Caco-2 (cell line): ENCODE measurements around the gene GJD2. TPM values are rescaled to one million over a fixed set of nuclear protein-coding genes. Genes with fewer than 3 reads are reported as not detected.

Experiments used
- BruUV-seq: library from RNA; stranded (reverse); fragments of 400-500 nt; replicated peaks from 2 replicates; lab custom pipeline; 2021; lab: Mats Ljungman, UMichigan
- CTCF ChIA-PET: fragments of 300-600 bp; sonication (Branson Sonifier 250); formaldehyde crosslinking; loops from one replicate; lab custom pipeline; 2022; ENCODE audit warnings: antibody characterized with exemption; lab: Charles Lee
- POLR2A ChIA-PET: fragments of 300-600 bp; sonication (Branson Sonifier 250); formaldehyde crosslinking; loops from one replicate; lab custom pipeline; 2022; ENCODE audit warnings: antibody characterized with exemption; lab: Charles Lee
- DNase-seq, 2 experiments: peaks; one replicate each; pipeline versions ENCODE4 v3.0.0 to v3.0.0-alpha.2; 2020 to 2022
- H3K27me3 ChIP-seq: replicated peaks from 2 replicates; pipeline ENCODE4 v1.6.0; 2011; ENCODE audit warnings: low read length; ENCODE audit not compliant: control insufficient read depth, insufficient read depth
- H3K36me3 ChIP-seq: 2 replicates; pipeline ENCODE4 v1.5.1; 2011; ENCODE audit warnings: low read length; ENCODE audit not compliant: control insufficient read depth, insufficient read depth
- H3K4me1 ChIP-seq: fragments of 250-450 bp; sonication (Bioruptor Pico); 2 replicates; pipeline ENCODE4 v1.5.1; 2020; ENCODE audit warnings: mild to moderate bottlenecking
- H3K4me3 ChIP-seq: 2 replicates; pipeline ENCODE4 v1.5.1; 2011; ENCODE audit warnings: low read depth, mild to moderate bottlenecking, control low read depth, low read length
- H3K9me3 ChIP-seq: fragments of 250-450 bp; sonication (Bioruptor Pico); 2 replicates; pipeline ENCODE4 v1.5.1; 2020; ENCODE audit warnings: mild to moderate bottlenecking, moderate library complexity
- H3K27ac Mint-ChIP-seq: one replicate; pipeline ENCODE4 v1.8.0; 2022; ENCODE audit warnings: mixed read lengths; ENCODE audit not compliant: unreplicated experiment
- H3K27me3 Mint-ChIP-seq: one replicate; pipeline ENCODE4 v1.8.0; 2022; ENCODE audit warnings: mixed read lengths; ENCODE audit not compliant: insufficient read depth, unreplicated experiment
- H3K36me3 Mint-ChIP-seq: one replicate; pipeline ENCODE4 v1.8.0; 2022; ENCODE audit warnings: mild to moderate bottlenecking, mixed read lengths; ENCODE audit not compliant: insufficient read depth, unreplicated experiment
- H3K4me1 Mint-ChIP-seq: one replicate; pipeline ENCODE4 v1.8.0; 2022; ENCODE audit warnings: low read depth, mixed read lengths; ENCODE audit not compliant: unreplicated experiment
- H3K4me3 Mint-ChIP-seq: one replicate; pipeline ENCODE4 v1.8.0; 2022; ENCODE audit warnings: mild to moderate bottlenecking, moderate library complexity, mixed read lengths; ENCODE audit not compliant: unreplicated experiment
- H3K9me3 Mint-ChIP-seq: one replicate; pipeline ENCODE4 v1.8.0; 2022; ENCODE audit warnings: mixed read lengths; ENCODE audit not compliant: unreplicated experiment
- CTCF ChIP-seq, 2 experiments: fragments of 200-600 bp in 1 of 2; IDR thresholded peaks; 1 replicate in 1 of 2; 2 replicates in 1 of 2; pipeline versions ENCODE4 v1.5.1 to v1.8.0; 2011 to 2022; ENCODE audit warnings: antibody characterized with exemption in 1 of 2, control low read depth in 1 of 2, inconsistent platforms in 1 of 2, low read depth in 1 of 2, low read length in 1 of 2, mild to moderate bottlenecking in 1 of 2, moderate library complexity in 1 of 2; ENCODE audit not compliant: insufficient read depth in 1 of 2, severe bottlenecking in 1 of 2, unreplicated experiment in 1 of 2
- intact Hi-C: fragments of 100-400 bp; cut with micrococcal nuclease; formaldehyde crosslinking; loops from one replicate; pipeline ENCODE4 v1.10.0; 2022; ENCODE audit not compliant: unreplicated experiment
- total RNA-seq: library from RNA; stranded (reverse); gene quantifications from 2 replicates; pipeline ENCODE4 v1.2.3, GENCODE V29; 2022

GJD2 gene
- total RNA-seq, 1 experiment from 2014 or later: not detected

- BruUV-seq: no TSS peak
- H3K36me3 ChIP-seq: no peaks in the 10 kb centered on the region
- no peak for DNase-seq
- peaks cover 8% of the 10 kb centered on the region for H3K27me3 Mint-ChIP-seq
- H3K9me3 ChIP-seq: no peaks in the 10 kb centered on the region
- no peaks in the 10 kb centered on the region for H3K9me3 Mint-ChIP-seq
- H3K4me1 Mint-ChIP-seq: no peaks in the 10 kb centered on the region
- no peak for TF ChIP-seq CTCF (IDR thresholded peaks at IDR 0.05; ENCODE audit: insufficient read depth in 1 of 2, low read depth in 1 of 2, low read length in 1 of 2, severe bottlenecking in 1 of 2, unreplicated experiment in 1 of 2)
- ChIA-PET POLR2A (no interaction called here), CTCF (no interaction called here)
- H3K4me3 ChIP-seq: no peak overlapping the region
- intact Hi-C loops: no loop called here
- no peaks in the 10 kb centered on the region for H3K4me1 ChIP-seq
- H3K27ac Mint-ChIP-seq: no peak overlapping the region
- H3K27me3 ChIP-seq: no peaks in the 10 kb centered on the region; the same call in none of the 2 replicates
- H3K4me3 Mint-ChIP-seq: no peak overlapping the region
- no peaks in the 10 kb centered on the region for H3K36me3 Mint-ChIP-seq
Measured at GRCh38 chr15:34783431-34783830, 28.6 kb upstream of the GJD2 start.

- H3K36me3 Mint-ChIP-seq: no peaks in the 10 kb centered on the region
Measured at GRCh38 chr15:34782901-34783300, 28.1 kb upstream of the GJD2 start.

GRCh38 chr15:34780725-34781124 lies 25.9 kb upstream of the GJD2 start:
- Mint-ChIP-seq H3K4me3 (no peak overlapping the region), H3K27me3 (peaks cover 8% of the 10 kb centered on the region), H3K4me1 (no peaks in the 10 kb centered on the region), H3K36me3 (no peaks in the 10 kb centered on the region), H3K9me3 (no peaks in the 10 kb centered on the region), H3K27ac (no peak overlapping the region)
- no TSS peak for BruUV-seq
- Histone ChIP-seq H3K4me1 (no peaks in the 10 kb centered on the region), H3K27me3 (no peaks in the 10 kb centered on the region; the same call in 1 of the 2 replicates), H3K4me3 (no peak overlapping the region), H3K9me3 (no peaks in the 10 kb centered on the region), H3K36me3 (no peaks in the 10 kb centered on the region)
- DNase-seq: no peak
- intact Hi-C loops: no loop called here
- TF ChIP-seq CTCF (IDR thresholded peaks at IDR 0.05; ENCODE audit: insufficient read depth in 1 of 2, low read depth in 1 of 2, low read length in 1 of 2, severe bottlenecking in 1 of 2, unreplicated experiment in 1 of 2): no peak
- ChIA-PET CTCF (no interaction called here), POLR2A (no interaction called here)

More at GRCh38 chr15:34782901-34783300, 28.1 kb upstream of the GJD2 start:
- Mint-ChIP-seq H3K4me1 (no peaks in the 10 kb centered on the region), H3K27me3 (peaks cover 8% of the 10 kb centered on the region), H3K4me3 (no peak overlapping the region), H3K27ac (no peak overlapping the region), H3K9me3 (no peaks in the 10 kb centered on the region)
- Histone ChIP-seq H3K4me3 (no peak overlapping the region), H3K27me3 (no peaks in the 10 kb centered on the region; the same call in none of the 2 replicates), H3K36me3 (no peaks in the 10 kb centered on the region), H3K9me3 (no peaks in the 10 kb centered on the region), H3K4me1 (no peaks in the 10 kb centered on the region)
- no peak for TF ChIP-seq CTCF (IDR thresholded peaks at IDR 0.05; ENCODE audit: insufficient read depth in 1 of 2, low read depth in 1 of 2, low read length in 1 of 2, severe bottlenecking in 1 of 2, unreplicated experiment in 1 of 2)
- ChIA-PET CTCF (no interaction called here), POLR2A (no interaction called here)
- intact Hi-C loops: no loop called here
- DNase-seq: no peak
- BruUV-seq: no TSS peak
